Fibroblast of skin of scalp (primary cell): ENCODE results near the gene SLIT3.
"Not testable (repeated sequence)": the region's sequence is repeated elsewhere in the genome, so short reads cannot be mapped to it uniquely, and the experiment has no call there.

Experiments used
- DNase-seq: peaks from one replicate; pipeline ENCODE4 v3.0.0-alpha.2; 2013

The SLIT3 gene

DNA sequence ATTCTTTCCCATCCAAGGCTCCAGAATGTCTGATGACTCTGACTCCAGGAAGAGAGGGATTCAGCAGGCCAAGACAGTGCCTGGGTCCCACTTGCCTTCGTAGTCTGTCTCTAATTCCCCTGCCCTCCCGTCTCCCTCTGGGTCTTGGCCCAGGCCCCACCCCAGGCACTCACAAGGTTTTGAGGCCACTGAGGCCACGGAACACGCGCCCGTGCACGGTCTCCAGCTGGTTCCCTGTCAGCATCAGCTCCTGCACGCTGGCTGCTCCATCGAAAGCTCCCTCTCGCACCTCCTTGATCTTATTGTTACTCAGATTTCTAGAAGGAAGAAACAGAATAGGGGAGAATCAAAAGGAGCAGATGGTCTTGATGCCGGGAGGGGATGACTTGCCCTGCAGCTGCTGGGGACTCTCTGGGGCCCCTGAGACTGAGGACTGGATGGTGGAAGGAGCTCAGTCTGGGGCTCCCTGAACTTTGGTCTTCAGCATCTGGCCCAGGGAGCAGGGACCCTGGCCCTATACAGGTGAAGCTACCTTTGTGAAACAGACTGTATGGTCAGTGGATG, 547.2 kb downstream of the SLIT3 start:
- DNase-seq: no peak

DNA sequence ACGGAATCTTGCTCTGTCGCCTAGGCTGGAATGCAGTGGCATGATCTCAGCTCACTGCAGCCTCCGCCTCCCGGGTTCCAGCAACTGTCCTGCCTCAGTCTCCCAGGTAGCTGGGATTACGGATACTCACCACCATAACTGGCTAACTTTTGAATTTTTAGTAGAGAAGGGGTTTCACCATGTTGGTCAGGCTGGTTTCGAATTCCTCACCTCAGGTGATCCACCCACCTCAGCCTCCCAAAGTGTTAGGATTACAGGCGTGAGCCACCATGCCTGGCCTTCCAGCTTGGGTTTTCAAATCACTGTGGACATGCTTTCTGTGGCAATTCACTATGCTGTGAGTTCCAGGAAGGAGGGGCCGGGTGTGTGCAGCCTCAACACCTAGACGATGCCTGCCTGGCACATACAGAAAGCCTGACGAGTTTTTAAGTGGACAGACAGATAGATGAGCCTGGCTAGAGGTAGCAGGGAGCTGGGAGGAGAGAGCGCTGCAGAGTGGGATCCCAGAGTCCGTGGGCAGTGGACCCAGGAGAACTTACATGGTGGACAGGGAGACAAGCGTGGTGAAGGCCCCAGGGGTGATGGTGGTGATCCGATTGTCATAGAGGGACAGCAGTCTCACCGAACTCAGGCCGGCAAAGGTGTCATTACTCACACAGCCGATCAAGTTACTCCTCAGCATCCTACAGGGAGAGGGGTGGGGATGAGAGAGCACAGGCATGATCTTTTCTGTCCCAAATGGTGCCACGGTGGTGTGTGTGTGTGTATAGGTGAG, 548.3 kb downstream of the SLIT3 start:
- no peak for DNase-seq

DNA sequence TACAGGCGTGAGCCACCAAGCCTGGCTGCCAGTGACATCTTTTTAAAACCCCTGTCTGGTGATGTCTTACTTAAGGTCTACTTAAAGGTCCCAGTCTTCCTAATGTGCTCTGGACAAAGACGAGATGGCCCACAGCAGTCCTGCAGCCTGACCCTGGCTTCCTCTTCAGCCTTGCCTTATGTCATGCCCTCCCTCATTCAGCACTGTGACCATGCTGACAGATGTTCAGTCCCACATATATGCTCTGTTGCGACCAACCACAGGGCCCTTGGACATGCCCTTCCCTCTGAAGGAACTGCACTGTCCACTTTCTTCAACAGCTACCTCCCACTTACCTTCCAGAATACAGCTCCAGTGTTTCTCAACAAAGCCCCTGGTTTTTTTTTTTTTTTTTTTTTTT, 548.9 kb downstream of the SLIT3 start:
- DNase-seq: no peak

DNA sequence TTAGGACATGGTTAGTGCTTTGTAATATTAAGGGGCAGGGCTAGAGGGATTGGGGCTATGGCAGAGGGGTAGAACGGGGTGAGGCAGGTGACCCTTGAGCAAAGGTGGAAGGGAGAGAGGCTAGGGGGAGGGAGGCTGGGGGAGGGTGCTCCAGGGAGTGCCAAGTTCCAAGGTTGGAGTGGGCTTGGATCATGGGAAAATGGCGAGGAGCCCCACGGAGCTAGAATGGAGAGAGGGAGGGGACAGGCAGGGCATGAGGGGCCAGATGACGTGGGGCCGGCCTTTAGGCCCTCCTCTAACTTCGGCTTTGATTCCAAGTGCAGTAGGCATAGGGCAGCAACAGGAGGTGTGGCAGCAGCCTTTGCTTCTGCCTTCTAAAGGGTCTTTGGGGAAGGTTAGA, 550.0 kb downstream of the SLIT3 start:
- no peak for DNase-seq

DNA sequence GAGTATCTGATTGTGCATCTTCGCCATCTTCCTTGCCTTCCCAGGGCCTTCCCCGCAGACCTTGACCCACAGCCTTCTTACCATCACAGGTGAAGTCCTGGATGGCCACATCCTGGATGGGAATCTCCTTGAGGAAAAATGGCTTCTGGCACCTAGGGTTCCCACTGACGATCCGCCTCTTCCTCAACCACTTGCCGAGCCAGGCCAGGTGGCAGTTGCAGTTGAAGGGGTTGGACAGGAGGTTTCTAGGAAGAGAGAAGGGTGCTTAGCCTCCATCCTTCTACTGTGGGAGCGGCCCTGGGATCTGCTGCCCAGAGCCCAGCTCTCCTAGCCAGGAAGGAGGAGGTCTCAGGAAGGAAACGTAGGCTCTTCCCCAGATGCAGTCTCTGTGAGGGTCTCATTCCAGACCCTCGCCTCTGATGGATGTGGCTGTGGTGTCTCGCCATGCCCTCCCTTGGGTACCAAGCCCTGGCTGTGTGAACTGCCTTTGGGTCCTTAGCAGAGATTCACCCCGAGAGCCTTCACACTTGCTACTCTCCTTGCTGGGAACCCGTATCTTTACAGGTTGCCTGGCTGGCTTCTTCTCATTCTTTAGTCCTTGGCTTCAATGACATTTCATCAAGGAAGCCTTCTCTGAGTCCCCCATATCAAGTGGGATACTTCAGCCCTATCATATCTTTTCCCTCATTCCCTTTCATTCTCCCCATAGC, 551.4 kb downstream of the SLIT3 start:
- DNase-seq: no peak

DNA sequence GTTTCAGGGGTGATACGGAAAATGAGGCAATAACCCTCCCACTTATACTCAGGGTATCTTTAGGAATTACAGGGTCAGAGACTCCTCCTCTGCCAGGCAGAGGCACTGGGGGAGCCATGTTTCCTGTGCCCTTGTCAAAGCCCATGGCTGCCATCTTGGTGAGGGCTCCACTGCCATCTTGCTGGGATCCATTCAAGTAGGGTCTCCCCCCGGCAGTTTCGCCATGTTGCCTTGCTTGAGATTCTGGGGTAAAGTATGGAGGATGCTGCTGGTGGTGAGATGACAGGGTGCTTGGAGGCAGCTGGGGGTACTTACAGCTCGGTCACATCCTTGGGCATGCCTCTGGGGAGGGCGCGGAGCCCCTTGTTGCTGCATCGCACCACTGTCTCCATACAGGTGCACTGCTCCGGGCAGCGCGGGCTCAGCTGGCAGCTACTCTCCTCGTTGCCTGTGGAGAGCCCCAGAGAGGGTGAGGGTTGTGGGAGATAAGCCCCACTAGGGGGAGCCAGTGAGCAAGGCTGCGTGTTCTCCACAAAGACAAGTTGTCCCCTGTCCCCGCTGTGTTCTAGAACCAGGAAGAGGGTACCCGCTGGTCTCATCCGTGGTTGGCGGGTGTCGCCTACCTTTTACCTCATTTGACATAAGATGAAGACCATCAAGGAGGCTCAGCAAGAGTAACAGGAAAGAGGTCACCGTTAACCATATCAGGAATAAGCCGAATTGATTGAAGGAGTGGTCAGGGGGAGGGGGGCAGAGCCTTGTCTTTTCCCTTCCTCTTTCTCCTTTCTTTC, 552.8 kb downstream of the SLIT3 start:
- peak; percentile 22 for DNase-seq

DNA sequence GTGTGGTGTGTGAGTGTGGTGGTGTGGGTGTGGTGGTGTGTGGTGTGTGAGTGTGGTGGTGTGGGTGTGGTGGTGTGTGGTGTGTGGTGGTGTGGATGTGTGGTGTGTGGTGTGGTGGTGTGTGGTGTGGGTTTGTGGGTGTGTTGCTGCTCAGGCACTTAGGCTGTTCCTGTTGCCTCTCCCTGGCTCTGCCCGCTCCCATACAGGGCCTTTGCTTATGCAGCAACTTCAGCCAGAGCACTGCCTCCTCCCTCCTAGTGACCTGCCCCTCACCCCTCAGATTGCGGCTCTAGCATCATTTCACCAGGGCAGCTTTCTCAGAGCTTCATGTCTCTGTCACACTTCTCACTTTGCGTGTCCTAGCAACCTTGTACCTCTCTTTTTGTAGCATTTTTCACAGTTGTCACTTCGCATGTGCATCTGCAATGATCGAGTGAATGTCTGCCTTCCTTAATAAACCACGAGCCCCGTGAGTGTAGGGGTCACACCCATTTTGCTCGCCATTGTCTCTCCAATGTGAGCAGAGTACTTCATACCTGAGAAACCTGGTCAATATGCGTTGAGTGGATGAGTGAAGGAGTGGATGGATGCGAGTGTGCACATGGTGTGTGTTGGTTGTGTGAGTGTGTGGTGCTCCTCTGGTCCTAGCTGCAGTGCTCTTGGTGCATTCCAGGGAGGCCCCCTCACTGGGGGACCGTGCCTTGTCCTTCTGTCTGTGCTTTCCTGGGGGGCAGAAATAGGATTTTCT, 553.9 kb downstream of the SLIT3 start:
- DNase-seq: no peak

DNA sequence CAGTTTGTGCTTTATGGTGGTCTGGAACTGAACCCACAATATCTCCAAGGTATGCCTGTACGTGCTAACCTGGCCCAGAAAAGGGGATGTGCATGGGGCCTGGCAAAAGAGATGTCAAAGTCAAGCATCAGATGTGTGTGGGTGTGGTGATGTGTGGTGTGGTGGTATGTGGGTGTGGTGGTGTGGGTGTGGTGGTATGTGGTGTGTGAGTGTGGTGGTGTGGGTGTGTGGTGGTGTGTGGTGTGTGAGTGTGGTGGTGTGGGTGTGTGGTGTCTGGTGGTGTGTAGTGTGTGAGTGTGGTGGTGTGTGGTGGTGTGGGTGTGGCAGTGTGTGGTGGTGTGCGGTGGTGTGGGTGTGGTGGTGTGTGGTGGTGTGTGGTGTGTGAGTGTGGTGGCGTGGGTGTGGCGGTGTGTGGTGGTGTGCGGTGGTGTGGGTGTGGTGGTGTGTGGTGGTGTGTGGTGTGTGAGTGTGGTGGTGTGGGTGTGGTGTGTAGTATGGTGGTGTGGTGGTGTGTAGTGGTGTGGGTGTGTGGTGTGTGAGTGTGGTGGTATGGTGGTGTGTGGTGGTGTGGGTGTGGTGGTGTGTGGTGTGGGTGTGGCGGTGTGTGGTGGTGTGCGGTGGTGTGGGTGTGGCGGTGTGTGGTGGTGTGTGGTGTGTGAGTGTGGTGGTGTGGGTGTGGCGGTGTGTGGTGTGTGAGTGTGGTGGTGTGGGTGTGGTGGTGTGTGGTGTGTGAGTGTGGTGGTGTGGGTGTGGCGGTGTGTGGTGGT, 554.6 kb downstream of the SLIT3 start:
- DNase-seq: not testable (repeated sequence)

DNA sequence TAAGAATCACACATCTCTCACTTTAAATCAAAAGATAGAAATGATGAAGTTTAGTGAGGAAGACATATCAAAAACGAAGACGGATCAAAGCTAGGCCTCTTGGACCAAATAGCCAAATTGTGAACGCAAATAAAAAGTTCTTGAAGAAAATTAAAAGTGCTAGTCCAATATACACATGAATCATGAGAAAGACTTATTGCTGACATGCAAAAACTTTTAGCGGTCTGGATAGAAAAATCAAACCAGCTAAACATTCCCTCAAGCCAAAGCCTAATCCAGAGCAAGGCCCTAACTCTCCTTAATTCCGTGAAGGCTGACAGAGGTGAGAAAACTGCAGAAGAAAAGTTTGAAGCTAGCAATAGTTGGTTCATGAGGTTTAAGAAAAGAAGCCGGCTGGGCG, 557.3 kb downstream of the SLIT3 start:
- DNase-seq: no peak

DNA sequence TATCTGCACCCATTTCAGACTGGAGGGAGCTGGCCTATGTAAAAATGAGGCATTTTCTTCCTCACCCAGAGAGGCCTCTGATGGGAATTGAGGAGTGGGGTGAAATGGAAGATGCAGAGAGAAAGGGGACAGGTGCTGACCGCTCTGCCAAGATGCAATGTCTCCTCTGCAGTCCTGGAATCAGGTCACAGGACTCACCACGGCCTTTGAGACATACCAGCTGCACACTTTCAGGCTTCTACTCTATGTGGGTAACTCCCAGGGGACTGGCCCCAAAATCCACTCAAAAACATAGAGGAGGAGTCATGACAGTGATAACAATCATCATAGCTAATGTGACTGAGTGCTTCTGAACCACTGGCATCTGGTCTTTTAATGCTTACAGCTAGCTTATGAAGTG, 558.6 kb downstream of the SLIT3 start:
- DNase-seq: not testable (repeated sequence)

DNA sequence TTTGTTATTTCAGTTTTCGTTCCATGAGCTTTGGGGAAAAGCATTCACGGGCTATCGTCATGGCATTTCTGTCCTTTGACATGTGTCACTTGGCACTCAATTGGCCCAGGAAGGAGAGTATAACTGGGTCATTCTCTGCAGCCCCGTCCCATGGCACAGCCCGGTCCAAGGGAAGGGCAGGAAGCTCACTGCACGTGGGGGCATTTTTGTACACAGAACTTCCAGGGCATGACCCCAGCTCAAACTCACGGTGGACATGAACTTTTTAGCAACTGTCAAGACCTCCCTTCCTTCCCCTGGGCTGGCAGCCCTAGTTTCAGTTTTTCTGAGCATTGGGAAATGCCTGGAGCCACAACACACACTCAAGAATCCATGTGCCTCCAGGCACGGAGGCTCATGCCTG, 560.1 kb downstream of the SLIT3 start:
- no peak for DNase-seq

DNA sequence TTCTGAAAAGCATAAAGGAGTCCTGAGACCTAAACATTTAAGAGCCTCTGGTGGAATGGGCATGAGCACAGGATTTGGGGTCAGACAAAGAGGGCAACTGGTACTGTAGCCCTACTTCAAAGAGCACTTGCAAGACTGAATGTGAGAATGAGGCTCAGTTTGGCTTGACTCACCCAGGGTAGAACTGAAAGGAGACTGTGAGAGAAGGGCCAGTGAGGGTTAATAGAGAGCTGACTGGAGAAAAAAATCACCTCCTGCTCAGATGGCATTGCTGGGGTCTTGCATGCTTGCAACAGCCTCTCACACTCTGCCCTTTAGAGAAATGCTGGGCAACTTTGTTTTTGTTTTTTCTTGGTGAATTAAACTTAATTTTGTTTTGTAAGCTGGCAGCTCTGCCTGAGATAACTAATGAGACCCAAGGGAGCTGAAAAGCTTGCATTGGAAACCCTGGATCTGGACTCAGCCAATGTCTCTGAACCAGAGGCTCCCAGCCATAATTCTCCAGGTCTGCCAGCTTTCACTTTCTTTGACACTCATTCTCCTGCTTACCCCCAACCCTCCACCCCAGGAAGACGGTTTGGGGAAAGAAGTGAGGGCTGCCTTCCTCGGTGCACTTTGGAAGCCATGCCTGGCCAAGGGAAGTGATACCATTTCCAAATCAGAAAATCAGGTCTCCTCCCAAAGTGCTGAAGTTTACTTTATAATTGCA, 560.7 kb downstream of the SLIT3 start:
- no peak for DNase-seq

DNA sequence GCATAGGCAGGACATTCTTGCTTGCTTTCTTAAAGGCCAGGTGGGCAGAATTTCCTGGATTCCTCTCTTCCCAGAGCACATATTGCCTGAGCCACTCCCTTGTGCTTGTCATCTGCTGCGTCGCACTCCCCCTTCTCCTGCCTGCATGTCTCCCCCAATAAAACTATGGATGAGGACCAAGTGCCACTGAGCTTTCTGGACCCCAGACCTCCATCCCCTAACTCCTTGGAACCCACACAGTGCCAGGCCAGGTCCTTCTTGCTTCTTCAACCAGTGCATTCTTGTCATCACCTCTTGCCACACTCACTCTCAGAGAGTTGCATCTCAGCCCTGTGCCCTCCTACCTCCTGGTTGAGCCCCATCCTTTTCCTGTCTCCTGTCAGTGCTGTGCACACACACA, 563.9 kb downstream of the SLIT3 start:
- no peak for DNase-seq

DNA sequence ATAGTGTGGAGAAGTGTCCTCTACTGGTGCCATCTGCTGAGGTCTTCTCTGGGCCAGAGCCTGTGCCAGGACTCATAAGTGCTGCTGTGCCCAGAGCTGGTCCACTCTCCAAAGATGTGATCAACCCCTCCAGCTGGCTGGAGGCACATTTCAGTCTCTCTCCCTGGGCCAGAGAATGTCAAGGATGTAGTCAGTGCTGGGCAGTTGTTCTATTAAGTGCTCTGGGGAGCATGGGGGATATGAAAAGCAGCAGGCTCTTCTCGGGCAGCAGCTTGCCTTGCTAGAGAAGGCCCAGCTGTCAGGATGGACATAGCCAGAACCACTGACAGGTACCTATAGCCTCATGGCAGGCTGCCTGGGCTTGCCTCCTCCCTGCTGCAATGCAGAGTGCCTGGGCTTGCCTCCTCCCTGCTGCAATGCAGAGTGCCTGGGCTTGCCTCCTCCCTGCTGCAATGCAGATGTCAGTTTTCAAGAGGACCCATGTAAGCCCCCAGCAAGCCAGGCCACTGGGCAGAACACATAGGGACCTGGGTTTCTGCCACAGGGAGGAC, 564.6 kb downstream of the SLIT3 start:
- no peak for DNase-seq

DNA sequence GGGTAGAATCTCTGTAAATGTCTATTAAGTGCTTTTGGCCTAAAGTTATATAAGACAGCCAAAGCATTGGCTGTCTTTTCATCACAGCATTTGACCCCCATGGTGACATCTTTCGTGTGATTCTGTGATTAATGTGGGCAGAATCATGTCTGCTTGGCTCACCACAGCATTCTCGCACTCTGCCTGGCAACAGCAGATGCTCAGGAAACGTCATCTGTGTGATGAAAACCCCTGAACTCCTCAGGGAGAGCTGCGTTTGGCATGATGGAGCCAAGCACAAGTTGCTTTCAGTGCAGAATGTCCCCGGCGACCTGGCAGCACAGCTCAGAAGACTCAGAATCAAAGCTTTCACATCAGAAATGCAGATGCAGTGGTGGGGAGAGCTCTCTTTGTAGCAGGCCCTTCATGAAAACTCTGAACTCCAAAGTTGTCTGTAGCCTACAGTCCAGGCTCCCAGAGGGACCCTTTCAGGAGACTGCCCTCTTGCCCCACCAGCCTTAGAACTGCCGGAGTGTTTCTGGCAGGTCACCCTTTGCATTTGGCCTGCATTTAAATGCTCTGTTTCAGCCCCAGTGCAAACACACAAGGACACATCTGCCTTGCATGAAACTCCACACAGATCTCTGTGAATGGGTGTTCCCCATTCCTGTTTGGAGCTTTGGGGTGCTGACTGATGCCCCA, 566.2 kb downstream of the SLIT3 start:
- peak; percentile 79 for DNase-seq

DNA sequence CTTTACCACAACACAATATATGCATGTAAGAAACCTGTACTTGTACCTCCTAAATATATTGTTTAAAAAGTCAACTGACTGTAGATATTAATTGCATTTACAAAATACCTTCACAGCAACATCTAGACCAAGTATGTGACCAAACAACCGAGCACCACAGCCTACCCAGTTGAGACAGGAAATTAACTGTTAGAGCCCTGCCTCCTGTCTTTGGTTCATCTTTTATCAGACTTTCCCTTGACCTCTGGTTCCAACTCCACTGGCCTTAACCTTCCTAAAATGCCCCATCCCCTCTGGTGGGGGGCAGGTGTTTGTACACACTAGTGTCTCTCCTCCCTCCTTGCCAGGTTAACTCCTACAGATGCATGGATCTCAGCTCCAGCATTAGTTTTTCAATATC, 566.8 kb downstream of the SLIT3 start:
- no peak for DNase-seq

DNA sequence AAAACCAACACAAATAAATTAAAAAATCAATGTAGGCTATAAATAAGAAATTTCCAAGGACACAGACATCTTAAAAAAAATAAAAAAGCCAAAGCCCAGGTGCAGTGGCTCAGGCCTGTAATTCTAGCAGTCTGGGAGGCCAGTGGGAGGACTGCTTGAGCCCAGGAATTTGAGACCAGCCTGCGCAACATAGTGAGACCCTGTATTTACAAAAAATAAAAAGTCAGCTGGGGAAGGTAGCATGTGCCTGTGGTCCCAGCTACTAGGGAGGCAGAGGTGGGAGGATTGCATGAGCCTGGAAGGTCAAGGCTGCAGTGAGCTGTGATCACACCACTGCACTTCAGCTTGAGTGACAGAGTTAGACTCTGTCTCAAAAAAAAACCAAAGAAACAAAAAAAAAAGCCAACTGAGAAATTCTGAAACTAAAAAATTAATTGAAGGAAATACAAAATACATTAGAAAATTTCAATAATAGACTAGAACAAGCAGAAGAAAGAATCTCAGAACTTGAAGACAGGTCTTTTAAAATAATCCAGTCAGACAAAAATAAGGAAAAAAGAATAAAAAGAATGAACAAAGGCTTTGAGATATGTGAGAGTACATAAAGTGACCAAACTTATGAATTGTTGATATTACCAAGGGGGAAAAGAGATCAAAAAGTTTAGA, 572.3 kb downstream of the SLIT3 start:
- no peak for DNase-seq

DNA sequence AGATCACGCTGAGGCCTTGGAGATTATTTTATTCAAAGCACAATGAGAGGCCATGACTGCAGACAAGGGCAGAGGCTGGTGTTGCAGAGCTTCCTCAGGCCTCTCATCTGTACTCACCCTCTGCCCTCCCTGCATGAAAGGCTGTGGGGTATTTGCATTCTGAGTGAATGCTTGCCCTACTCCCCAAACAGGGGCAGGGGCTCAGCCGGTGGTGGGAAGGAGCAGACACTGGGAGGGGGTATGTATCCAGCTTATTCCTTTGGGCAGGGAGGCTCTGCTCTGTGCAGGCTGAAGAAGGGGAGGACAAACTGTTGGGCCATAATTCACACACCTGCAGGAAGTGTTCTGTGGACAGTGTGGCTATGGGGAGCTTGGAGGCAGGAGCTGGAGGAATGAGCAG, 573.4 kb downstream of the SLIT3 start:
- DNase-seq: no peak

DNA sequence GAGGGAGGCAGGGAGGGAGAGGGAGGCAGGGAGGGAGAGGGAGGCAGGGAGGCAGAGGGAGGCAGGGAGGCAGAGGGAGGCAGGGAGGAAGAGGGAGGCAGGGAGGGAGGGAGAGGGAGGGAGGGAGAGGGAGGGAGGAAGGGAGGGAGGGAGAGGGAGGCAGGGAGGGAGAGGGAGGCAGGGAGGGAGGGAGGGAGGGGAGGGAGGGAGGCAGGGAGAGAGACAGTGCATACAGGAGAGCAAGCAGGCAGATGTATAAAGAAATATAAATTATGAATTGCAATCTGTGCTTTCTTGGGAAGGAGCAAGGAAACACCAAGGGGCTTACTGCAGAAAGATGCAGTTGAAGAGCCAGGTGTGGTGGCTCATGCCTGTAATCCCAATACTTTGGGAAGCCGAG, 574.6 kb downstream of the SLIT3 start:
- no peak for DNase-seq
